MCF 10A (cell line): Measurements from ENCODE around the gene SPOCK1. TPM values are rescaled to one million over a fixed set of nuclear protein-coding genes. Genes with fewer than 3 reads are reported as not detected.
"Not testable (repeated sequence)": the region's sequence is repeated elsewhere in the genome, so short reads cannot be mapped to it uniquely, and the experiment has no call there.

Source experiments
- BruUV-seq: library from RNA; stranded (reverse); fragments of 400-500 nt; replicated peaks from 2 replicates; lab custom pipeline; 2021; lab: Mats Ljungman, UMichigan
- CTCF ChIA-PET: fragments of 300-600 bp; sonication (Branson Sonifier 250); formaldehyde crosslinking; extraction: SDS; loops from one replicate; lab custom pipeline; 2021; ENCODE audit warnings: antibody characterized with exemption, inconsistent platforms; lab: Yijun Ruan, JAX
- POLR2A ChIA-PET: fragments of 300-600, 350-650 bp; sonication (Branson Sonifier 250); formaldehyde crosslinking; extraction: SDS; loops from one replicate; lab custom pipeline; 2020; ENCODE audit warnings: antibody characterized with exemption, inconsistent platforms; lab: Yijun Ruan, JAX
- DNase-seq: peaks from one replicate; pipeline ENCODE4 v3.0.0-alpha.2; 2018; ENCODE audit not compliant: unreplicated experiment
- H3K27ac Mint-ChIP-seq: one replicate; pipeline ENCODE4 v1.8.0; 2022; ENCODE audit warnings: mild to moderate bottlenecking, low read depth, mixed read lengths; ENCODE audit not compliant: unreplicated experiment
- H3K27me3 Mint-ChIP-seq: one replicate; pipeline ENCODE4 v1.8.0; 2022; ENCODE audit warnings: mixed read lengths; ENCODE audit not compliant: insufficient read depth, unreplicated experiment
- H3K36me3 Mint-ChIP-seq: one replicate; pipeline ENCODE4 v1.8.0; 2022; ENCODE audit warnings: mild to moderate bottlenecking, moderate library complexity, mixed read lengths; ENCODE audit not compliant: insufficient read depth, unreplicated experiment
- H3K4me1 Mint-ChIP-seq: one replicate; pipeline ENCODE4 v1.8.0; 2022; ENCODE audit warnings: mixed read lengths; ENCODE audit not compliant: insufficient read depth, unreplicated experiment
- H3K4me3 Mint-ChIP-seq: one replicate; pipeline ENCODE4 v1.8.0; 2022; ENCODE audit warnings: mild to moderate bottlenecking, moderate library complexity, mixed read lengths; ENCODE audit not compliant: unreplicated experiment
- H3K9me3 Mint-ChIP-seq: one replicate; pipeline ENCODE4 v1.8.0; 2022; ENCODE audit warnings: mixed read lengths; ENCODE audit not compliant: unreplicated experiment
- CTCF ChIP-seq: fragments of 200-600 bp; IDR thresholded peaks from one replicate; pipeline ENCODE4 v1.8.0; 2022; ENCODE audit warnings: antibody characterized with exemption, mild to moderate bottlenecking; ENCODE audit not compliant: unreplicated experiment
- intact Hi-C: fragments of 100-400 bp; cut with micrococcal nuclease; formaldehyde crosslinking; loops from 2 replicates; pipeline ENCODE4 v1.14.1; 2022
- total RNA-seq: library from RNA; stranded (reverse); gene quantifications from 2 replicates; pipeline ENCODE4 v1.2.3, GENCODE V29; 2022

SPOCK1 gene
- total RNA-seq, 1 experiment from 2014 or later: 34.3 TPM

GRCh38 chr5:137394380-137394779 lies 104.7 kb downstream of the SPOCK1 start:
- intact Hi-C loops: no loop called here
- Mint-ChIP-seq H3K9me3 (no peaks in the 10 kb centered on the region), H3K4me3 (no peak overlapping the region), H3K4me1 (peaks cover 18% of the 10 kb centered on the region), H3K27ac (no peak overlapping the region), H3K36me3 (no peaks in the 10 kb centered on the region), H3K27me3 (no peaks in the 10 kb centered on the region)
- POLR2A ChIA-PET: interaction anchor here (0.9 to 1.3 kb wide), 2 partner anchors 10 to 21 kb away, joined by 3 read pairs; no protein-coding TSS in a partner anchor
- no peak for TF ChIP-seq CTCF
- no TSS peak for BruUV-seq
- no peak for DNase-seq
- CTCF ChIA-PET: interaction anchor here (0.9 to 2.2 kb wide), 2 partner anchors 15 to 73 kb away, joined by 5 to 15 read pairs; no protein-coding TSS in a partner anchor

GRCh38 chr5:137393196-137393993 lies 105.7 kb downstream of the SPOCK1 start:
- DNase-seq: peak; percentile 38
- Mint-ChIP-seq H3K27me3 (no peaks in the 10 kb centered on the region), H3K9me3 (no peaks in the 10 kb centered on the region), H3K4me1 (peaks cover 18% of the 10 kb centered on the region), H3K27ac (no peak overlapping the region), H3K4me3 (no peak overlapping the region), H3K36me3 (no peaks in the 10 kb centered on the region)
- intact Hi-C loops: no loop called here
- no TSS peak for BruUV-seq
- ChIA-PET CTCF (interaction anchor here (0.6 to 1.3 kb wide), 5 partner anchors 17 to 339 kb away, joined by 3 to 4 read pairs (median 3); no protein-coding TSS in a partner anchor), POLR2A (no interaction called here)
- no peak for TF ChIP-seq CTCF

GRCh38 chr5:137392261-137392660 lies 106.9 kb downstream of the SPOCK1 start:
- H3K27me3 Mint-ChIP-seq: no peaks in the 10 kb centered on the region
- peaks cover 18% of the 10 kb centered on the region for H3K4me1 Mint-ChIP-seq
- intact Hi-C loops: no loop called here
- no peak for DNase-seq
- H3K9me3 Mint-ChIP-seq: no peaks in the 10 kb centered on the region
- TF ChIP-seq CTCF: no peak
- no peak overlapping the region for H3K27ac Mint-ChIP-seq
- H3K36me3 Mint-ChIP-seq: no peaks in the 10 kb centered on the region
- CTCF ChIA-PET: interaction anchor here (0.6 to 1.3 kb wide), 5 partner anchors 14 to 1474 kb away, joined by 3 to 4 read pairs (median 3); no protein-coding TSS in a partner anchor
- no TSS peak for BruUV-seq
- POLR2A ChIA-PET: interaction anchor here (1.2 kb wide), 1 partner anchor 15 kb away, joined by 5 read pairs; no protein-coding TSS in a partner anchor
- H3K4me3 Mint-ChIP-seq: no peak overlapping the region

- POLR2A ChIA-PET: interaction anchor here (1.2 kb wide), 1 partner anchor 14 kb away, joined by 5 read pairs; no protein-coding TSS in a partner anchor
- H3K27ac Mint-ChIP-seq, H3K9me3 Mint-ChIP-seq, intact Hi-C loops, H3K36me3 Mint-ChIP-seq, BruUV-seq, H3K4me3 Mint-ChIP-seq, H3K27me3 Mint-ChIP-seq, DNase-seq: not testable (repeated sequence)
- CTCF ChIA-PET: interaction anchor here (0.7 to 1.1 kb wide), 4 partner anchors 12 to 336 kb away, joined by 3 read pairs; no protein-coding TSS in a partner anchor
- H3K4me1 Mint-ChIP-seq: peaks cover 18% of the 10 kb centered on the region
These were observed 108.1 kb downstream of the SPOCK1 start for GRCh38 chr5:137391044-137391443.
